ENCODE data around the gene TSPAN18. TPM values are rescaled to one million over a fixed set of nuclear protein-coding genes. Genes with fewer than 3 reads are reported as not detected.

TSPAN18 gene
- total and polyA plus RNA-seq, 7 donors = 5.2 to 21.7 (median 8.0) TPM

GRCh38 chr11:44708523-44709280 is 18.1 kb upstream of the TSPAN18 start:
- intact Hi-C loops (cut with DNase I) = no loop called here
- ATAC-seq (no peak), DNase-seq (no peak)
- Histone ChIP-seq H3K36me3 (ENCODE audit: insufficient read depth in 1 of 2, low read depth in 1 of 2) (no peaks in the 10 kb centered on the region), H3K4me1 (no peaks in the 10 kb centered on the region), H3K27me3 (ENCODE audit: insufficient read depth in 3 of 3, low read length in 2 of 3) (peaks cover 0 to 3% (median 2%) of the 10 kb centered on the region in 3 donors), H3K9me3 (no peaks in the 10 kb centered on the region), H3K4me3 (no peak overlapping the region), H3K27ac (no peak overlapping the region)
- no peak for TF ChIP-seq CTCF (IDR thresholded peaks at IDR 0.05)
- WGBS, 3 donors = 59 to 73% (median 64%) methylated on average over 6 of the region's 6 CpGs

GRCh38 chr11:44709281-44709562 is 17.5 kb upstream of the TSPAN18 start:
- H3K27me3 ChIP-seq (ENCODE audit: insufficient read depth in 3 of 3, low read length in 2 of 3) = peaks cover 0 to 6% (median 2%) of the 10 kb centered on the region in 3 donors
- TF ChIP-seq CTCF (IDR thresholded peaks at IDR 0.05) = no peak
- intact Hi-C loops (cut with DNase I) = no loop called here
- H3K9me3 ChIP-seq = no peaks in the 10 kb centered on the region
- H3K36me3 ChIP-seq (ENCODE audit: insufficient read depth in 1 of 2, low read depth in 1 of 2) = no peaks in the 10 kb centered on the region
- WGBS, 3 donors = 89 to 94% (median 92%) methylated on average over 3 of the region's 3 CpGs
- no peak for ATAC-seq
- H3K4me1 ChIP-seq = no peaks in the 10 kb centered on the region
- DNase-seq = no peak
- no peak overlapping the region for H3K4me3 ChIP-seq
- no peak overlapping the region for H3K27ac ChIP-seq

GRCh38 chr11:44709966-44710365 is 16.8 kb upstream of the TSPAN18 start:
- DNase-seq = no peak
- no peak for ATAC-seq
- intact Hi-C loops (cut with DNase I) = no loop called here
- no peak for TF ChIP-seq CTCF (IDR thresholded peaks at IDR 0.05)
- peaks cover 0 to 8% (median 2%) of the 10 kb centered on the region in 3 donors for H3K27me3 ChIP-seq (ENCODE audit: insufficient read depth in 3 of 3, low read length in 2 of 3)
- no peaks in the 10 kb centered on the region for H3K9me3 ChIP-seq
- H3K4me3 ChIP-seq = no peak overlapping the region
- H3K27ac ChIP-seq = no peak overlapping the region
- H3K4me1 ChIP-seq = no peaks in the 10 kb centered on the region
- H3K36me3 ChIP-seq (ENCODE audit: insufficient read depth in 1 of 2, low read depth in 1 of 2) = no peaks in the 10 kb centered on the region
- 59 to 72% (median 67%) methylated on average over 3 of the region's 3 CpGs for WGBS, 3 donors

GRCh38 chr11:44711113-44711786 is 15.5 kb upstream of the TSPAN18 start:
- Histone ChIP-seq H3K9me3 (no peaks in the 10 kb centered on the region), H3K27me3 (ENCODE audit: insufficient read depth in 3 of 3, low read length in 2 of 3) (peaks cover 0 to 8% (median 2%) of the 10 kb centered on the region in 3 donors), H3K4me1 (no peaks in the 10 kb centered on the region), H3K27ac (no peak overlapping the region), H3K36me3 (ENCODE audit: insufficient read depth in 1 of 2, low read depth in 1 of 2) (no peaks in the 10 kb centered on the region), H3K4me3 (no peak overlapping the region)
- intact Hi-C loops (cut with DNase I) = no loop called here
- DNase-seq (no peak), ATAC-seq (no peak)
- 68 to 70% (median 68%) methylated on average over 6 of the region's 6 CpGs for WGBS, 3 donors
- TF ChIP-seq CTCF (IDR thresholded peaks at IDR 0.05) = no peak
